Stimulated activated CD4-positive, alpha-beta T cell treated with anti-CD3 and anti-CD28 coated beads, Interleukin-1b, Interleukin-23, amount 100 ng/mL, for 24 hours (primary cell): ENCODE data around the gene VWA3B.

Experiments
- DNase-seq, 4 experiments: peaks; one replicate each; pipeline ENCODE4 v3.0.0-alpha.2; 2020; ENCODE audit warnings: low read depth in 4 of 4, low spot score in 1 of 4

VWA3B gene

GRCh38 chr2:98172150-98172765 lies 85.3 kb downstream of the VWA3B start:
- no peak for DNase-seq

GRCh38 chr2:98172951-98173350 lies 86.0 kb downstream of the VWA3B start:
- no peak for DNase-seq

- no peak for DNase-seq
Measured at GRCh38 chr2:98175811-98176210, 88.8 kb downstream of the VWA3B start.

- no peak for DNase-seq
Measured at GRCh38 chr2:98177286-98177685, 90.3 kb downstream of the VWA3B start.

GRCh38 chr2:98177986-98178385 lies 91.0 kb downstream of the VWA3B start:
- DNase-seq, result no peak

- DNase-seq, result no peak
Measured at GRCh38 chr2:98180456-98180855, 93.5 kb downstream of the VWA3B start.

- DNase-seq, result no peak
Measured at GRCh38 chr2:98181346-98181745, 94.4 kb downstream of the VWA3B start.

- DNase-seq, result no peak
Measured at GRCh38 chr2:98185801-98186200, 98.8 kb downstream of the VWA3B start.

- no peak for DNase-seq
Measured at GRCh38 chr2:98187194-98187593, 100.2 kb downstream of the VWA3B start.

GRCh38 chr2:98188351-98189046 lies 101.5 kb downstream of the VWA3B start:
- DNase-seq, result no peak

- DNase-seq, result no peak
Measured at GRCh38 chr2:98191883-98192282, 104.9 kb downstream of the VWA3B start.

GRCh38 chr2:98201576-98201975 lies 114.6 kb downstream of the VWA3B start:
- DNase-seq, result no peak

GRCh38 chr2:98205889-98206288 lies 118.9 kb downstream of the VWA3B start:
- DNase-seq, result no peak

GRCh38 chr2:98212092-98213000 lies 125.4 kb downstream of the VWA3B start:
- no peak for DNase-seq

GRCh38 chr2:98216616-98217015 lies 129.6 kb downstream of the VWA3B start:
- no peak for DNase-seq

GRCh38 chr2:98219152-98219551 lies 132.2 kb downstream of the VWA3B start:
- DNase-seq, result no peak

GRCh38 chr2:98233941-98234340 lies 147.0 kb downstream of the VWA3B start:
- DNase-seq, result no peak

GRCh38 chr2:98234776-98235175 lies 147.8 kb downstream of the VWA3B start:
- DNase-seq, result no peak

GRCh38 chr2:98236935-98237334 lies 150.0 kb downstream of the VWA3B start:
- DNase-seq, result no peak

GRCh38 chr2:98240786-98241398 lies 153.9 kb downstream of the VWA3B start:
- DNase-seq, result no peak

- DNase-seq, result no peak
Measured at GRCh38 chr2:98241592-98241991, 154.6 kb downstream of the VWA3B start.

- DNase-seq, result no peak
Measured at GRCh38 chr2:98242003-98242402, 155.0 kb downstream of the VWA3B start.
